ENCODE data around the gene NLRC4.

NLRC4 gene, protein sequence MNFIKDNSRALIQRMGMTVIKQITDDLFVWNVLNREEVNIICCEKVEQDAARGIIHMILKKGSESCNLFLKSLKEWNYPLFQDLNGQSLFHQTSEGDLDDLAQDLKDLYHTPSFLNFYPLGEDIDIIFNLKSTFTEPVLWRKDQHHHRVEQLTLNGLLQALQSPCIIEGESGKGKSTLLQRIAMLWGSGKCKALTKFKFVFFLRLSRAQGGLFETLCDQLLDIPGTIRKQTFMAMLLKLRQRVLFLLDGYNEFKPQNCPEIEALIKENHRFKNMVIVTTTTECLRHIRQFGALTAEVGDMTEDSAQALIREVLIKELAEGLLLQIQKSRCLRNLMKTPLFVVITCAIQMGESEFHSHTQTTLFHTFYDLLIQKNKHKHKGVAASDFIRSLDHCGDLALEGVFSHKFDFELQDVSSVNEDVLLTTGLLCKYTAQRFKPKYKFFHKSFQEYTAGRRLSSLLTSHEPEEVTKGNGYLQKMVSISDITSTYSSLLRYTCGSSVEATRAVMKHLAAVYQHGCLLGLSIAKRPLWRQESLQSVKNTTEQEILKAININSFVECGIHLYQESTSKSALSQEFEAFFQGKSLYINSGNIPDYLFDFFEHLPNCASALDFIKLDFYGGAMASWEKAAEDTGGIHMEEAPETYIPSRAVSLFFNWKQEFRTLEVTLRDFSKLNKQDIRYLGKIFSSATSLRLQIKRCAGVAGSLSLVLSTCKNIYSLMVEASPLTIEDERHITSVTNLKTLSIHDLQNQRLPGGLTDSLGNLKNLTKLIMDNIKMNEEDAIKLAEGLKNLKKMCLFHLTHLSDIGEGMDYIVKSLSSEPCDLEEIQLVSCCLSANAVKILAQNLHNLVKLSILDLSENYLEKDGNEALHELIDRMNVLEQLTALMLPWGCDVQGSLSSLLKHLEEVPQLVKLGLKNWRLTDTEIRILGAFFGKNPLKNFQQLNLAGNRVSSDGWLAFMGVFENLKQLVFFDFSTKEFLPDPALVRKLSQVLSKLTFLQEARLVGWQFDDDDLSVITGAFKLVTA

DNA sequence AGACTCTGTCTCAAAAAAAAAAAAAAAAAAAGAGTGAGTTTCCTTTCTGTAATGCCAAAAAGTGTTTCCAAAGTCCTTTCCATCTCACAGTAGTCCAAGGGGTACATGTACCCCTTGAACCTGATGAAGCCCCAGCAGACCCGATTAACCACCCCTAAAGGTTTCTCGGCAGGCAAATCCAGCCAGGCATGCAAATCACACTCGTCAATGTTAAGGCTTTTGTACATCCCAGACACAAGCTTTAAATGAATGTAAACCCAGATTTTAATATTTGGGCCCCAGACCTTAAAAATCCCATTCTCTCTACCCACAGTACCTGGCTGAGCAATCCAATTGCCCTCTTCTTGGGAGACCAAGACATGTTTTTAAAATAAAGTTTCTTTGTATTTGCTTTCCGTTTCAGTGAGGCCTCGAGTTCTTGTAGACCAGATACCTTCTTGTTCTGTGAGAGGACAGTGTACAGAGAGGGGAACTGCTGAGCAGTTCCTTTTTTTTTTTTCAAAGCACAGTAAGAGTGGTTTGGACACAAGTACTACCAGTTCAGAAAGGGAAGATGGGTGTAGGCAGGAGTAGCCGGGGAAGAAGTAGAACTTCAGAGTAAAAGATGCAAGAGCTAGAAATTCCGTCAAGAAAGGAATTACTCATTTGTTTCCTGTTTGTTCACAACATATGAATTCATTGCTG is at the start of gene NLRC4:
TSS of gene NLRC4 (minus strand) at position 465 of the 684 bp plus-strand sequence. CDS start 8,111 bp downstream, outside the sequence.
- TF ChIP-seq CREB1 (IDR thresholded peaks at IDR 0.05; ENCODE audit: low read depth), result no peak
- TF ChIP-seq TCF12 (IDR thresholded peaks at IDR 0.05; ENCODE audit: low read depth), result no peak
- TF ChIP-seq, protein P1, sequence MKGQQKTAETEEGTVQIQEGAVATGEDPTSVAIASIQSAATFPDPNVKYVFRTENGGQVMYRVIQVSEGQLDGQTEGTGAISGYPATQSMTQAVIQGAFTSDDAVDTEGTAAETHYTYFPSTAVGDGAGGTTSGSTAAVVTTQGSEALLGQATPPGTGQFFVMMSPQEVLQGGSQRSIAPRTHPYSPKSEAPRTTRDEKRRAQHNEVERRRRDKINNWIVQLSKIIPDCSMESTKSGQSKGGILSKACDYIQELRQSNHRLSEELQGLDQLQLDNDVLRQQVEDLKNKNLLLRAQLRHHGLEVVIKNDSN (IDR thresholded peaks at IDR 0.05), result no peak
- TF ChIP-seq REST (IDR thresholded peaks at IDR 0.05; ENCODE audit: low read depth), result no peak
- TF ChIP-seq NFIC (IDR thresholded peaks at IDR 0.05), result no peak
- no peak for TF ChIP-seq ZBTB7A (IDR thresholded peaks at IDR 0.05; ENCODE audit: low read depth)
- no peak for TF ChIP-seq TAF1 (IDR thresholded peaks at IDR 0.05; ENCODE audit: low read depth)
- TF ChIP-seq YY1 (IDR thresholded peaks at IDR 0.05; ENCODE audit: low read depth), result no peak
- no peak for TF ChIP-seq TEAD4 (IDR thresholded peaks at IDR 0.05)
- no peak for TF ChIP-seq EP300 (IDR thresholded peaks at IDR 0.05; ENCODE audit: borderline replicate concordance)
- TF ChIP-seq RAD21 (IDR thresholded peaks at IDR 0.05; ENCODE audit: low read depth), result no peak
- TF ChIP-seq EGR1 (IDR thresholded peaks at IDR 0.05), result no peak
- TF ChIP-seq, protein P2, sequence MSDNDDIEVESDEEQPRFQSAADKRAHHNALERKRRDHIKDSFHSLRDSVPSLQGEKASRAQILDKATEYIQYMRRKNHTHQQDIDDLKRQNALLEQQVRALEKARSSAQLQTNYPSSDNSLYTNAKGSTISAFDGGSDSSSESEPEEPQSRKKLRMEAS (IDR thresholded peaks at IDR 0.05), result no peak
- TF ChIP-seq CEBPB (IDR thresholded peaks at IDR 0.05), result no peak
- no peak for TF ChIP-seq FOXM1 (IDR thresholded peaks at IDR 0.05; ENCODE audit: borderline replicate concordance, low read depth)

DNA sequence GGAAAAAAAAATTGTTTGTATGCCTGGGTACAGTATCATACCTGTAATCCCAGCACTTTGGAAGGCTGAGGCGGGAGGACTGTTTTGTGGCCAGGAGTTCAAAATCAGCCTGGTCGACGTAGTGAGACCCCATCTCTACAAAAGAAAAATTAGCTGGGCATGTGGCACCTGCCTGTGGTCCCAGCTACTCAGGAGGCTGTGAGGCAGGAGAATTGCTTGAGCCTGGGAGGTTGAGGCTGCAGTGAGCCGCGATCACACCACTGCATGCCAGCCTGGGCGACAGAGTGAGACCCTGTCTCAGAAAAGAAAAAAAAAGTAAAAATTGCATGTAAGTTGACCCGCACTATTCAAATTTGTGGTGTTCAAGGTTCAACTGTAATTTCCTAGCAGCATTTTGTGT is 45.9 kb upstream of the NLRC4 start:
- TF ChIP-seq EP300 (IDR thresholded peaks at IDR 0.05; ENCODE audit: borderline replicate concordance), result no peak
- TF ChIP-seq, protein P2 (IDR thresholded peaks at IDR 0.05), result no peak
- no peak for TF ChIP-seq TAF1 (IDR thresholded peaks at IDR 0.05; ENCODE audit: low read depth)
- no peak for TF ChIP-seq TEAD4 (IDR thresholded peaks at IDR 0.05)
- TF ChIP-seq TCF12 (IDR thresholded peaks at IDR 0.05; ENCODE audit: low read depth), result no peak
- no peak for TF ChIP-seq ZBTB7A (IDR thresholded peaks at IDR 0.05; ENCODE audit: low read depth)
- no peak for TF ChIP-seq REST (IDR thresholded peaks at IDR 0.05; ENCODE audit: low read depth)
- TF ChIP-seq RAD21 (IDR thresholded peaks at IDR 0.05; ENCODE audit: low read depth), result no peak
- TF ChIP-seq, protein P1 (IDR thresholded peaks at IDR 0.05), result no peak
- no peak for TF ChIP-seq CREB1 (IDR thresholded peaks at IDR 0.05; ENCODE audit: low read depth)
- no peak for TF ChIP-seq CEBPB (IDR thresholded peaks at IDR 0.05)
- no peak for TF ChIP-seq NFIC (IDR thresholded peaks at IDR 0.05)
- TF ChIP-seq YY1 (IDR thresholded peaks at IDR 0.05; ENCODE audit: low read depth), result no peak
- TF ChIP-seq FOXM1 (IDR thresholded peaks at IDR 0.05; ENCODE audit: borderline replicate concordance, low read depth), result no peak
- TF ChIP-seq EGR1 (IDR thresholded peaks at IDR 0.05), result no peak

DNA sequence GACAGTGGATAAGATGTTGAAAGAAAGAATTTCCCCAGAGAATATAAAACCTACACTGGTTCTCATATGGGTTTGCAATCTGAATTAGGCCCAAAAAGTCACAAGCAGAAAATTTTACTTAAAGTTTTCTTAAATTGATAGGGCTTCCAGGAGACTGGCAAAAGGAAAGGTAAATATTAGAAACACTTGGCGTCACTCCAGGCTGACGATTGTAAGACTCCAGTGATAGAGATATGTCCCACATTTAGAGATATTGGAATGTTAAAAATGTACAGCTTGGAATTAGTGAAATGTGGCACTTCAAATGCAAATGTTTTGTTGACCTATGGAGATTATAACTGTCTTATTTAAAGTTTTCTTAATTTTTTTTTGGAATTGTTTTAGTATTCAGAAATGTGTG is 27.1 kb upstream of the NLRC4 start:
- TF ChIP-seq CEBPB (IDR thresholded peaks at IDR 0.05), result no peak
- TF ChIP-seq, protein P1 (IDR thresholded peaks at IDR 0.05), result no peak

- TF ChIP-seq, protein P1 (IDR thresholded peaks at IDR 0.05), result no peak
- no peak for TF ChIP-seq ZBTB7A (IDR thresholded peaks at IDR 0.05; ENCODE audit: low read depth)
- no peak for TF ChIP-seq FOXM1 (IDR thresholded peaks at IDR 0.05; ENCODE audit: borderline replicate concordance, low read depth)
- TF ChIP-seq, protein P2 (IDR thresholded peaks at IDR 0.05), result no peak
- no peak for TF ChIP-seq NFIC (IDR thresholded peaks at IDR 0.05)
- no peak for TF ChIP-seq EGR1 (IDR thresholded peaks at IDR 0.05)
- no peak for TF ChIP-seq CEBPB (IDR thresholded peaks at IDR 0.05)
- TF ChIP-seq CREB1 (IDR thresholded peaks at IDR 0.05; ENCODE audit: low read depth), result no peak
- TF ChIP-seq EP300 (IDR thresholded peaks at IDR 0.05; ENCODE audit: borderline replicate concordance), result no peak
- TF ChIP-seq REST (IDR thresholded peaks at IDR 0.05; ENCODE audit: low read depth), result no peak
- TF ChIP-seq RAD21 (IDR thresholded peaks at IDR 0.05; ENCODE audit: low read depth), result no peak
Measured at GRCh38 chr2:32290000-32290339, 25.3 kb upstream of the NLRC4 start.
